Caco-2 (cell line): ENCODE measurements around the gene ZNF397. TPM values are rescaled to one million over a fixed set of nuclear protein-coding genes. Genes with fewer than 3 reads are reported as not detected.
A peak's percentile ranks its signal among the peaks of the same experiment; 100 is the strongest.

Experiments used
- BruUV-seq: library from RNA; stranded (reverse); fragments of 400-500 nt; replicated peaks from 2 replicates; lab custom pipeline; 2021; lab: Mats Ljungman, UMichigan
- CTCF ChIA-PET: fragments of 300-600 bp; sonication (Branson Sonifier 250); formaldehyde crosslinking; loops from one replicate; lab custom pipeline; 2022; ENCODE audit warnings: antibody characterized with exemption; lab: Charles Lee
- POLR2A ChIA-PET: fragments of 300-600 bp; sonication (Branson Sonifier 250); formaldehyde crosslinking; loops from one replicate; lab custom pipeline; 2022; ENCODE audit warnings: antibody characterized with exemption; lab: Charles Lee
- DNase-seq, 2 experiments: peaks; one replicate each; pipeline versions ENCODE4 v3.0.0 to v3.0.0-alpha.2; 2020 to 2022
- H3K27me3 ChIP-seq: replicated peaks from 2 replicates; pipeline ENCODE4 v1.6.0; 2011; ENCODE audit warnings: low read length; ENCODE audit not compliant: control insufficient read depth, insufficient read depth
- H3K36me3 ChIP-seq: 2 replicates; pipeline ENCODE4 v1.5.1; 2011; ENCODE audit warnings: low read length; ENCODE audit not compliant: control insufficient read depth, insufficient read depth
- H3K4me1 ChIP-seq: fragments of 250-450 bp; sonication (Bioruptor Pico); 2 replicates; pipeline ENCODE4 v1.5.1; 2020; ENCODE audit warnings: mild to moderate bottlenecking
- H3K4me3 ChIP-seq: 2 replicates; pipeline ENCODE4 v1.5.1; 2011; ENCODE audit warnings: low read depth, mild to moderate bottlenecking, control low read depth, low read length
- H3K9me3 ChIP-seq: fragments of 250-450 bp; sonication (Bioruptor Pico); 2 replicates; pipeline ENCODE4 v1.5.1; 2020; ENCODE audit warnings: mild to moderate bottlenecking, moderate library complexity
- H3K27ac Mint-ChIP-seq: one replicate; pipeline ENCODE4 v1.8.0; 2022; ENCODE audit warnings: mixed read lengths; ENCODE audit not compliant: unreplicated experiment
- H3K27me3 Mint-ChIP-seq: one replicate; pipeline ENCODE4 v1.8.0; 2022; ENCODE audit warnings: mixed read lengths; ENCODE audit not compliant: insufficient read depth, unreplicated experiment
- H3K36me3 Mint-ChIP-seq: one replicate; pipeline ENCODE4 v1.8.0; 2022; ENCODE audit warnings: mild to moderate bottlenecking, mixed read lengths; ENCODE audit not compliant: insufficient read depth, unreplicated experiment
- H3K4me1 Mint-ChIP-seq: one replicate; pipeline ENCODE4 v1.8.0; 2022; ENCODE audit warnings: low read depth, mixed read lengths; ENCODE audit not compliant: unreplicated experiment
- H3K4me3 Mint-ChIP-seq: one replicate; pipeline ENCODE4 v1.8.0; 2022; ENCODE audit warnings: mild to moderate bottlenecking, moderate library complexity, mixed read lengths; ENCODE audit not compliant: unreplicated experiment
- H3K9me3 Mint-ChIP-seq: one replicate; pipeline ENCODE4 v1.8.0; 2022; ENCODE audit warnings: mixed read lengths; ENCODE audit not compliant: unreplicated experiment
- CTCF ChIP-seq, 2 experiments: fragments of 200-600 bp in 1 of 2; IDR thresholded peaks; 1 replicate in 1 of 2; 2 replicates in 1 of 2; pipeline versions ENCODE4 v1.5.1 to v1.8.0; 2011 to 2022; ENCODE audit warnings: antibody characterized with exemption in 1 of 2, control low read depth in 1 of 2, inconsistent platforms in 1 of 2, low read depth in 1 of 2, low read length in 1 of 2, mild to moderate bottlenecking in 1 of 2, moderate library complexity in 1 of 2; ENCODE audit not compliant: insufficient read depth in 1 of 2, severe bottlenecking in 1 of 2, unreplicated experiment in 1 of 2
- intact Hi-C: fragments of 100-400 bp; cut with micrococcal nuclease; formaldehyde crosslinking; loops from one replicate; pipeline ENCODE4 v1.10.0; 2022; ENCODE audit not compliant: unreplicated experiment
- total RNA-seq: library from RNA; stranded (reverse); gene quantifications from 2 replicates; pipeline ENCODE4 v1.2.3, GENCODE V29; 2022

ZNF397 gene
- total RNA-seq, 1 experiment from 2014 or later, result 4.9 TPM

- Histone ChIP-seq H3K4me1 (no peaks in the 10 kb centered on the region), H3K9me3 (no peaks in the 10 kb centered on the region), H3K27me3 (no peaks in the 10 kb centered on the region), H3K4me3 (no peak overlapping the region), H3K36me3 (no peaks in the 10 kb centered on the region)
- Mint-ChIP-seq H3K36me3 (peaks cover 19% of the 10 kb centered on the region), H3K27ac (no peak overlapping the region), H3K9me3 (peaks cover 13% of the 10 kb centered on the region), H3K4me3 (no peak overlapping the region), H3K27me3 (no peaks in the 10 kb centered on the region), H3K4me1 (peaks cover 14% of the 10 kb centered on the region)
- CTCF ChIA-PET, result no interaction called here
- no peak for TF ChIP-seq CTCF (IDR thresholded peaks at IDR 0.05; ENCODE audit: insufficient read depth in 1 of 2, low read depth in 1 of 2, low read length in 1 of 2, severe bottlenecking in 1 of 2, unreplicated experiment in 1 of 2)
- intact Hi-C loops, result no loop called here
- POLR2A ChIA-PET, result no interaction called here
- no peak for DNase-seq
- no TSS peak for BruUV-seq
Observed at GRCh38 chr18:35264409-35264808, 23.6 kb downstream of the ZNF397 start.

DNA sequence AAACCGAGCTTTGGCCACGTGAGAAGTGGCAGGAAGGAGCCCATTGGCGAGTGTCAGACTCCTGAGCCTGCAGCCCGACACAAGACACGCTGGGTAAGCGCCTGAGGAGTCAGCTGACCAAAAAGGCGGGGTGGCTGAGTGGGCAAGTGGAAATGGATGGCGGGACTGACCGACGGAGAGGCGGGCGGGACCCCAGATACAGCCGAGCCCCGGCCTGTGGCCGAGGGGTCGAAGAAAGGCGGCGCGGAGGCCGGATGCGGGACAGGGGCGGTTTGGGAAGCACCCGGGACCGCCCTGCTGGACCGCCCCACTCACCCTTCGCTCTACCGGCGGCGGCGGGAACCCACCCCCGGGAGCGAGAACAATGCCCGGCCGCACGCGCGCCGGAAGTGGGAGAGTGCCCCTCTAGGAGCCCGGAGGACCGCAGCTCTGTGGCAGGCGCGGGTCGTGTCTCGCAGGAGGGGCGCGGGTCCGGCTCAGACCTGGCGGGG is 26.4 kb downstream of the ZNF397 start:
- ChIA-PET POLR2A (interaction anchor here (0.6 to 2.9 kb wide), 4 partner anchors 22 to 292 kb away, joined by 3 to 23 read pairs (median 3); partner anchors contain the start of genes MAPRE2 and ZSCAN30), CTCF (interaction anchor here (1.6 kb wide), 1 partner anchor 23 kb away, joined by 7 read pairs; the partner anchor contains the start of gene ZSCAN30)
- H3K4me1 Mint-ChIP-seq, result peaks cover 14% of the 10 kb centered on the region
- Histone ChIP-seq H3K4me3 (peak overlapping the region; percentile 53), H3K4me1 (no peaks in the 10 kb centered on the region), H3K36me3 (no peaks in the 10 kb centered on the region), H3K27me3 (no peaks in the 10 kb centered on the region), H3K9me3 (no peaks in the 10 kb centered on the region)
- TF ChIP-seq CTCF (IDR thresholded peaks at IDR 0.05; ENCODE audit: insufficient read depth in 1 of 2, low read depth in 1 of 2, low read length in 1 of 2, severe bottlenecking in 1 of 2, unreplicated experiment in 1 of 2), result no peak
- H3K27me3 Mint-ChIP-seq, result no peaks in the 10 kb centered on the region
- intact Hi-C loops, result loop anchor here (1.0 kb wide), 2 partner anchors 26 to 36 kb away; partner anchors contain the start of gene ZNF397
- peak overlapping the region; percentile 98 for H3K27ac Mint-ChIP-seq
- peak; percentile 80 to 84 for DNase-seq
- H3K36me3 Mint-ChIP-seq, result peaks cover 19% of the 10 kb centered on the region
- H3K4me3 Mint-ChIP-seq, result peak overlapping the region; percentile 94
- no TSS peak for BruUV-seq
- peaks cover 13% of the 10 kb centered on the region for H3K9me3 Mint-ChIP-seq

- no peaks in the 10 kb centered on the region for H3K27me3 ChIP-seq
- H3K4me3 ChIP-seq, result peak overlapping the region; percentile 53
- H3K4me1 ChIP-seq, result no peaks in the 10 kb centered on the region
- peaks cover 19% of the 10 kb centered on the region for H3K36me3 Mint-ChIP-seq
- peak overlapping the region; percentile 98 for H3K27ac Mint-ChIP-seq
- intact Hi-C loops, result loop anchor here (1.0 to 2.0 kb wide), 3 partner anchors 23 to 37 kb away; partner anchors contain the start of genes ZNF397 and ZSCAN30
- H3K4me1 Mint-ChIP-seq, result peaks cover 14% of the 10 kb centered on the region
- no peaks in the 10 kb centered on the region for H3K27me3 Mint-ChIP-seq
- H3K36me3 ChIP-seq, result no peaks in the 10 kb centered on the region
- TF ChIP-seq CTCF (IDR thresholded peaks at IDR 0.05; ENCODE audit: insufficient read depth in 1 of 2, low read depth in 1 of 2, low read length in 1 of 2, severe bottlenecking in 1 of 2, unreplicated experiment in 1 of 2), result no peak
- no peaks in the 10 kb centered on the region for H3K9me3 ChIP-seq
- CTCF ChIA-PET, result interaction anchor here (1.6 kb wide), 1 partner anchor 22 kb away, joined by 7 read pairs; the partner anchor contains the start of gene ZSCAN30
- DNase-seq, result peak; percentile 70 to 76
- POLR2A ChIA-PET, result interaction anchor here (0.7 to 2.9 kb wide), 3 partner anchors 22 to 292 kb away, joined by 3 to 23 read pairs (median 6); partner anchors contain the start of genes ZNF397 and ZSCAN30
- H3K9me3 Mint-ChIP-seq, result peaks cover 13% of the 10 kb centered on the region
- BruUV-seq, result no TSS peak
- peak overlapping the region; percentile 94 for H3K4me3 Mint-ChIP-seq
Observed at GRCh38 chr18:35267809-35268208, 27.0 kb downstream of the ZNF397 start.
